Measurements from ENCODE around the gene ATF4.

ATF4 gene

GRCh38 chr22:39520226-39521105, at the start of gene ATF4:
Gene ATF4, plus strand, starts transcription at chr22:39520562. Its CDS starts 884 bp downstream, at chr22:39521446.
- peak in 57 of 58 donors; percentile 29 to 99 (median 92) for DNase-seq

GRCh38 chr22:39471381-39472141, 48.8 kb upstream of the ATF4 start:
- no peak for DNase-seq

- no peak for DNase-seq
These were observed 47.5 kb upstream of the ATF4 start for GRCh38 chr22:39472570-39473556.

- no peak for DNase-seq
These were observed 46.5 kb upstream of the ATF4 start for GRCh38 chr22:39473851-39474250.

GRCh38 chr22:39474351-39475111, 45.8 kb upstream of the ATF4 start:
- DNase-seq = no peak

- peak in 19 of 58 donors; percentile 14 to 62 (median 42) for DNase-seq
These were observed 45.0 kb upstream of the ATF4 start for GRCh38 chr22:39475337-39475736.

GRCh38 chr22:39475902-39476301, 44.5 kb upstream of the ATF4 start:
- peak in 15 of 58 donors; percentile 16 to 59 (median 37) for DNase-seq

GRCh38 chr22:39476664-39477063, 43.7 kb upstream of the ATF4 start:
- DNase-seq = no peak

- DNase-seq = no peak
These were observed 42.8 kb upstream of the ATF4 start for GRCh38 chr22:39477542-39477941.

- peak in 1 of 58 donors; percentile 25 for DNase-seq
These were observed 41.9 kb upstream of the ATF4 start for GRCh38 chr22:39478441-39478850.

GRCh38 chr22:39479254-39479653, 41.1 kb upstream of the ATF4 start:
- DNase-seq = no peak

GRCh38 chr22:39480557-39480956, 39.8 kb upstream of the ATF4 start:
- DNase-seq = no peak

GRCh38 chr22:39481054-39481453, 39.3 kb upstream of the ATF4 start:
- DNase-seq = peak in 37 of 58 donors; percentile 24 to 81 (median 55)

GRCh38 chr22:39481595-39481994, 38.8 kb upstream of the ATF4 start:
- no peak for DNase-seq

- no peak for DNase-seq
These were observed 37.6 kb upstream of the ATF4 start for GRCh38 chr22:39482768-39483167.

- DNase-seq = peak in 12 of 58 donors; percentile 25 to 67 (median 47)
These were observed 33.2 kb upstream of the ATF4 start for GRCh38 chr22:39486951-39487825.

GRCh38 chr22:39487826-39488520, 32.4 kb upstream of the ATF4 start:
- DNase-seq = no peak

GRCh38 chr22:39488563-39489083, 31.7 kb upstream of the ATF4 start:
- DNase-seq = no peak

Data from anterior cingulate cortex (tissue), 58 donors.